HG03095 (cell line): ENCODE measurements around the gene CFAP90.

Experiments
- ATAC-seq: cut with Tn5 transposase; IDR thresholded peaks from one replicate; pipeline ENCODE4 v1.9.1; 2021; ENCODE audit warnings: moderate library complexity; ENCODE audit not compliant: unreplicated experiment

CFAP90 gene

DNA sequence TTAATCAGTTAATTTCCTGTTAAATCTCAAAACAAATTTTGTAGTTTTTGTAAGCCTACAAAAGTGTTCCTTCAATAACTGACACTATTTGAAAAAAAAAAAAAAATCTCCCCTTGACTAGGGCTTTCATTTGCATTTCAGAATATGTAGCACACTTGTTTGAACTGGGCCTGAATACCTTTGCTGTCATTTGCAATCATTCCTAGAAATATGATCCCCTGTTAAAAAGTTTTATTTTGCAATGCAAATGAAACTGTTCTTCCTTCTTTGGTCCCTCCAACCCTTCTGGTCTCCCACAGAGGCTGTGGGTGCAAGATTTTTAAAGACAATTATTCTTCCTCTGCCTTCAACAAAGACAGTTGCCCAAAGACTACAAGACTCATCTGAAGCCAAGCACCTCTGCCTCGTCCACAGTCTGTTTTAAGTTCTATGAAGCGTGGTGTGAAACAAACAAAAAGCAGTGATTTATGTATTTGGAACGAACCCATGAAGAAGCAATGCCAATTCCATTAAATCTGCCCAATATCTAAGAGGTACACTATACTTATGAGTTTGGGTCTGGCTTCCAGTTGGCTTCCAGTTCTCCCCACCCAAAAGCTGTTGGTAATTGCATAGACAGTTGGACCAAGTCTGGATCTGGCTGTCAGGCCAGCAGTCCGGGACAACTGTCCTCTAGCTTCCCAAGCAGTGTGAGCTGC, 66.1 kb downstream of the CFAP90 start:
- no peak for ATAC-seq

DNA sequence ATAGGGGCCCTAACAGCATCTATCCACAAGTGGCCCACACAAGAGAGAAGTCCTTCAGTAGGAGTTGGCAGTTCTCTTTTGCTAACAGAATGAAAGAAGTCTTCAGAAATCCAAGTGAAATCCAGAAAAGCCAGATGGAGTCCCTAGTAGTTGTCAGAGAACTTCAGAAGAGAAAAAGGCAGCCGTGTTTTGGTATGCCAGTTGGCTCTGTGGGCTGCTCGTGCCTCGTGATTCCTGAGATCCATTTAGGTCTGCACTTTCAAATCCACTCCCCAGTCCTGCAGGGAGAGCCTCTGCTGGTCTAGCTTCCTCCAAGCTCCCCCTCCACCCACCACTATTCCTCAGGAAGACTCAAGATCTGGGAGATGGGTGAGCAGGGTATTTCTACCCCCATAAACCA, 69.0 kb downstream of the CFAP90 start:
- ATAC-seq, result no peak
